HG02798 (cell line): ENCODE measurements around the gene SH3BP4.
"Not testable (repeated sequence)": the region's sequence is repeated elsewhere in the genome, so short reads cannot be mapped to it uniquely, and the experiment has no call there.

Source experiments
- ATAC-seq: cut with Tn5 transposase; IDR thresholded peaks from one replicate; pipeline ENCODE4 v1.9.1; 2021; ENCODE audit warnings: mild to moderate bottlenecking; ENCODE audit not compliant: unreplicated experiment, poor library complexity

Gene SH3BP4

GRCh38 chr2:235048549-235048948 is 96.7 kb downstream of the SH3BP4 start:
- no peak for ATAC-seq

- no peak for ATAC-seq
Observed at GRCh38 chr2:235049069-235049468, 97.3 kb downstream of the SH3BP4 start.

- ATAC-seq, result no peak
Observed at GRCh38 chr2:235049719-235050118, 97.9 kb downstream of the SH3BP4 start.

DNA sequence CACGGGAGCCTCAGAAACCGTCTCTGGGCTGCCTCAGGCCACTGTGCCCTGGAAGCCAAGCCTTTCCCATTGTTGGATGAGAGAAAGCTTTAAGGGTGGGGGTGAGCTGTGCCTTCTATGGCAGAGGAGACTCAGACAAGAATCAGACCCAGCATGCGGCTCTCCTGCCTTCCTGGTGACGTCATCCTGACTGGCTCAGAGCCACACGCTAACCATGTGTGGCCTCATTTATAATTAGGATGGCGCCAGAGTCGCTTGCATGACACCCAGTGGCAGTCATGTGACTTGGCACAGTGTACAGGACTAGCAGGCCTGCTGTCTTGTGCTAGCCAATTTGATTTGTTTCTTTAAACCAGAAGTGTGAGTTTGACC is 99.1 kb downstream of the SH3BP4 start:
- no peak for ATAC-seq

- ATAC-seq, result no peak
Observed at GRCh38 chr2:235051436-235052260, 99.8 kb downstream of the SH3BP4 start.

DNA sequence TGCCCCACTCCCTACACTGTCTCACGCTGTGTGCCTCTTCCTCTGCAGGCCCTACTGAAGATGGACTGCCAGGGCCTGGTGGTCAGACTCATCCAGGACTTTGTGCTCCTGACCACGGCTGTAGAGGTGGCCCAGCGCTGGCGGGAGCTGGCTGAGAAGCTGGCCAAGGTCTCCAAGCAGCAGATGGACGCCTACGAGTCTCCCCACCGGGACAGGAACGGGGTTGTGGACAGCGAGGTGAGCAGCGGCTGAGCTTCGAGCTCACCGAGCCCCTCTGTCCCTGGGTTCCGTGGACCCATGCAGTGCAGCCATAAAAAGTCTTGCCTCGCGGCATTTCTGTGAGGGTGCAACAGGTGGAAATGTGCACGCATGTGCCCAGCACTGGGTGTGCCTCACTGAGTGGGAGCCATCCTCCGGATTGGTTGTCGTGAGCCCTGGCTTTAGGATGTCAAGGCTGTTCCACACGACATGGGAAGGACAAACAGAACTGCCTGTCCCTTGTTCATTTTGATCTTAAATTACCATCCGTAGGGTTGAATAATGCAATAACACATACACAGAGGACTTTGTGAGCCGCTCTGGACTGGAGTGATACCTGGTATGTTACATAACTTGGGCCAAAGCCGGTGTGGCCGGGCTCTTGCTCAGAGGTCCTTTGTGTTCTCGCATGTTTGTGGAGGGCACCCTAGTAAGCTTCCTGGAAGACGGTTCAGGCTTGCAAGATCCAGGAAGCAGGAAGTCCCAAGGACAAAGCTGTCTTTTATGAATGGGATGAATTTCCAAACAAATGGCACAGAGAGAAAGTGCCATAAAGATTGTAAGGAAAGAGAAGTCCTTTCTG is 100.9 kb downstream of the SH3BP4 start:
- no peak for ATAC-seq

GRCh38 chr2:235053651-235054050 is 101.8 kb downstream of the SH3BP4 start:
- ATAC-seq, result no peak

GRCh38 chr2:235054475-235054874 is 102.7 kb downstream of the SH3BP4 start:
- ATAC-seq, result no peak

DNA sequence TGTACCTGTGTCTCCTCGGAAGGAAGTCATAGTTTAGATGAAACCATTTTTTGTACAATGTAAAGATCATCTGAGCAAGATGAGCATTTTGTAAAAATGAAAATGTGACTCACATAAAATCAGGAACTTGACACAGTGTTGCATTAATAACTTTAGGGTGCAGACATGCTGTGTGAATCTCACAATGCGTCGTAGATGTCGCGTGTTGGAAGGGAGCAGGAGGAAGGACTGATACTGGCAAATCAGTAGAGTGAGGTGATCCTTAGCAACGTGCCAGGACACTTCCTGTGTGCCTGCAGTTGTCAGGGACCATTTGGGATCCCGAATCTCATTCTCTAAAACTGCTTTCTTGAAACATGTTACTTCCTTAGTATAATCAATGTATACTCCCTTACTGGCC is 103.1 kb downstream of the SH3BP4 start:
- ATAC-seq, result no peak

- no peak for ATAC-seq
Observed at GRCh38 chr2:235055891-235056516, 104.2 kb downstream of the SH3BP4 start.

- no peak for ATAC-seq
Observed at GRCh38 chr2:235056768-235057167, 105.0 kb downstream of the SH3BP4 start.

GRCh38 chr2:235057616-235058015 is 105.8 kb downstream of the SH3BP4 start:
- not testable (repeated sequence) for ATAC-seq

- no peak for ATAC-seq
Observed at GRCh38 chr2:235059161-235059560, 107.3 kb downstream of the SH3BP4 start.

DNA sequence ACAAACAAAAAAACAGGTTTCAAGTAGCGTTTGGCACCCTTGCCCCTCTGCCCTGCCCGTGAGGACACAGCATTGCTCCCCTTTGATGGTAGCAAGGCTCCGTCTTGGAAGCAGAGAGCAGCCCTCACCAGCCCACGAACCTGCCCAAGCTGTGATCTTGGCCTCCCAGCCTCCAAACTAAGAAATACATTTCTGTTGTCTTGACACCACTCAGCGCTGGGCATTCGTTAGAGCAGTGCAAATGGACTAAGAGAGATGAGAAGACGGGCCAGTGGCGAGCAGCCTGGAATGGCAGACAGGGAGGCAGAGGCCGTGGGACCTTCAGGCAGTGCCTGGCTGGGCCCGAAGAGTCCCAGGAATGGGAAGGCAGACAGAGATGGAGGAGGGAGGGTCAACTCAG is 109.8 kb downstream of the SH3BP4 start:
- ATAC-seq, result no peak

GRCh38 chr2:235063471-235063961 is 111.7 kb downstream of the SH3BP4 start:
- ATAC-seq, result no peak

DNA sequence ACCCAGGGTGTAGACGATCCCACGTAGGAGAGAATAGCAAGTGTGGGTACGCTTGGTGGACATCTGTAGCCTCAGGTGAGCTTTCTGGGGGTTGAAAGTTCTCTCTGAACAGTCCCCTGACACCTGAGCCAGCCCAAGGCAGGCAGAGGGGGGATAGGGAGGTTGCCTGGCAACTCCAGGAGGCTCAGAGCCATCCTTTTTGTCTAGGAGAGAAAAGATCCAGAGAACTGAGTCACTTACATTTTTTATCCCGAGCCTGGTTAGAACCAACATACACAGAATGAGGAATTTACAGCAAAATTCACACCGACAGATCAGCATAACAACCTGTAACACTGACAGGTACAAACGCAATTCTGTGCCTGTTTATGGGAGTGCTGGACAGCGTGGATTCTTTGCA is 113.2 kb downstream of the SH3BP4 start:
- ATAC-seq, result no peak

- no peak for ATAC-seq
Observed at GRCh38 chr2:235066490-235066889, 114.7 kb downstream of the SH3BP4 start.

DNA sequence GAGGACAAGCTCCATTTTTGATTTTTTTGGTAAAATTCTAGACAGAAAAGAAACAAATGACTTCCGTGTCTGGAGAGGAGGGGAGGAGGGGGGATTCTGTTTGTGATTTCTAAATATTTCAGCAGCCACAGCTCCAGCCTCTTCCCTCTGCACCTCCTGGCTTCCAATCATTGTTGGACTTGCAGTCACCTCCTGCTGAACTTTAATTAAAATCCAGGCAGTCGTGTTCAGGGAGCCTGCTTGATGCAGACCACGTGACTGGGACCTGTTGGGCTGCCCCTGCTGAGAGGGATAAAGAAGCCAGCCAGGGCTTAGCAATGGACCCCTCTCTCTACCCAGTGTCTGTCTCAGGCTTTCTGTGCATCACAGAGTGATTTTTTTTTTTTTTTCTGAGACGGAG is 115.1 kb downstream of the SH3BP4 start:
- ATAC-seq, result no peak

GRCh38 chr2:235068701-235069100 is 116.9 kb downstream of the SH3BP4 start:
- no peak for ATAC-seq

DNA sequence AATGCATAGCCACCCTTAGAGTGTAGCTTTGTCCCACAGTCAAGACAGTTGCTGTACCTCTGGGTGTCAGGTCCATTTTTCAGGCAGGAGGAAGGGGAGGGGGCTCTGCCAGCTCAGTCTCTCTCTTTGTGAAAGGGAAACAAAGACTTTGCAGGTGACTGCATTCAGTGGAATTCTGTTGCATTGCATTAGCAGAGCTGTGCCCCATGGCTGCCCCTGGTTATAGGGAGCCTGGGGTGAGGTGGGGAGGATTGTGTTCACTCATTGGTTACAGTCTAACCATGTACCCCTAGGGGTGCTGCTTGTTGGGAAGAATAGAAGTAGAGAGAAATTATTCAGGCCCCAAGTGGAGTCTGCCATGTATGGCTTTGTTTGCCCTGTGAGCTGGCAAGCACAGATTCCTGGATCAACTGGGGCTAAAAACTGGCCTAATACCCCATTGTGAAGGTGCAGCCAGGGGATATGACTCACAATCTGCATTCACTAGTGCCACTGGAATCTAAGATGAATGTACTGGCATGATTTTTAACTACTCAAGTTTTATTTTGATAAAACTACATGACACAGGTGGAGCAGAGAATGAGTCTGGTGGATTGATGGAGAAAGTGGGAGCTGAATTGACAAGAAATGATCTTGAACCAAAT is 118.4 kb downstream of the SH3BP4 start:
- ATAC-seq, result no peak
